HG03066 (cell line): ENCODE measurements around the gene NR2F1-AS1.

Experiments used
- ATAC-seq: cut with Tn5 transposase; IDR thresholded peaks from one replicate; pipeline ENCODE4 v1.9.1; 2021; ENCODE audit warnings: low read depth; ENCODE audit not compliant: unreplicated experiment

The NR2F1-AS1 gene

DNA sequence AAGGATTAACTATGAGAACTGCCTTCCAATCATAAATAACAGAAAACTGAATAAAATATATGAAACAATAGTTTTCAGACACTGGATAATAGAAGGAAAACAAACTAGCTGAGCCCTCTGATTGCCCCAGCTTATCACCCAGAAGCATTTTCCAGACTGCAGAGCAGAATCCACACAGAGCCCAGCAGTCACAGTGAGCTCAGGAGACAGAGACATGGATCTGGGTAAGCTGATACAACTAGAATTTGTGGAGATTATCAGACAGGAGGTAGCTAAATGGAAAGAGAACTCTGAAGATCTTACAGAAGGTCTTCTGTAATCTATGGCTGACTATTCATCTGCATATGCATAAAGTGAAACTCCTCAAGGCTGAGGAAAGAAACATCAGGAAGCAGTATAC, 128.8 kb downstream of the NR2F1-AS1 start:
- ATAC-seq, result no peak

DNA sequence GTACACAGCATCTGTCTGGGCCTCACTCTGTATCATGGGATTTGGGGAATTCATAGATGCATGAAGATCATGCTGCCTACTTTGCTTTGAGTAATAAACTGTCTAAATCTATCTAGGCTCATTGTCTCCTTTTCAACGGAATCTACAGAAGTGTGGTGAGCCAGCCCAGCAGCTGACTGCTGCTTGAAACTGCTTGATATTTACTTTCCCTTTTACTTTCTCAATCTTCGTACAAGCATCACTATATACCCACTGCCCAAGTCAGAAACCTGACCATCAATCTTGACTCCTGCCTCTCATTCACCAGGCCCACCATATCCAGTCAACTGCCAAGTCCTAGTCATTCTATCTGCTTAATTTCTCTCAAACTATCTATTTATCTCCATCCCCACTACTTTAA, 142.9 kb downstream of the NR2F1-AS1 start:
- ATAC-seq, result no peak

DNA sequence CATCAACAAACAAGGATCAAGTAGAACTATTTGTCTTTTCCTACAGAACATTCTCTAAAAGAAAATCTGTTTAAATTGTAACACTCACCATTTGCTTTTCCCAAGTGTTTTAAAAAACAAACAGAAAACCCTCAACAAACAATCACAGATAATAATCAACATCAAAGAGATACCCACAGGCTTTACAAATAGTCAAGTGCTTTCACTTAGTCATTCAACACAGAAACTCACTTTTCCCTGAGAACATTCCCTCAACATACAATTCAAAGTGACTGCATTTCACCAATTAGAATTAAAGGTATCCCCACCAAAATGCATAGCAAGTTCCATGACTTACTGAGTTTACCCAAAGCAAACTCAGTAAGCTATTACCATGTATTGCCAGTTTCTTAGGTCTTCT, 144.9 kb downstream of the NR2F1-AS1 start:
- no peak for ATAC-seq

DNA sequence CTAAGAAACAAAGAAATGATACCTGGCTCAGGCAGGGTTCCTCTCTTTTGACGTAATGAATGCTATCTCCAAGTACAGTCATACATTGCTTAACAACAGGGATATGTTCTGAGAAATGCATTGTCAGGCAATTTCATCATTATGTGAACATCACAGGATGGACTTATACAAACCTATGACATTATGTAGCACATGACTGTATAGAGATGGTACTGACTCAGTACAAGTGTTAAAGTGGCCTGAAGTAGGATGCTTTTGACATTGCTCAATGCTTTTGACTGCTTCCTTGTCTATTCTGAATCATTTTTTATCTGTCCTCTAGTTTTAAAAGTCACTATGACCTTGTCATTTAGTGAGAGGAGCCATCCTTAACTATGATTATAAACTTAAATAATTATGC, 147.6 kb downstream of the NR2F1-AS1 start:
- no peak for ATAC-seq

DNA sequence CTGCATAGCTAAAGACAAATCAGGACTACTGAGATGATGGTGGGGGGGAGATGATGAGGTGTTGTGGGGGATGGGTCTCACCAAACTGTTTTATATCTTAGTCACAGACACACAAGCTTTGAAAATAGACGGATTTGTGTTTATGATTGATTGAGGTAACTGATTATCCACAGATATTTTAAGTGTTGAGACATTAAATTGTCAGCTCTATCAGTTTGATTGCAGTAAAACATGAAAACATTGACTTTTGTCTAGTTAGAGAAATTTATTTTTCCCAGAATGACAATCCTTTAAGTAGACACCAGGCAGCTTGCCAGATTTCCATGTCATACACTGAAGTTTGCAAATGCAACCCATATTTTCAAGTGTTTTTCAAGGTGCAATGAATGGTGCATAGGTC, 149.8 kb downstream of the NR2F1-AS1 start:
- ATAC-seq, result no peak

DNA sequence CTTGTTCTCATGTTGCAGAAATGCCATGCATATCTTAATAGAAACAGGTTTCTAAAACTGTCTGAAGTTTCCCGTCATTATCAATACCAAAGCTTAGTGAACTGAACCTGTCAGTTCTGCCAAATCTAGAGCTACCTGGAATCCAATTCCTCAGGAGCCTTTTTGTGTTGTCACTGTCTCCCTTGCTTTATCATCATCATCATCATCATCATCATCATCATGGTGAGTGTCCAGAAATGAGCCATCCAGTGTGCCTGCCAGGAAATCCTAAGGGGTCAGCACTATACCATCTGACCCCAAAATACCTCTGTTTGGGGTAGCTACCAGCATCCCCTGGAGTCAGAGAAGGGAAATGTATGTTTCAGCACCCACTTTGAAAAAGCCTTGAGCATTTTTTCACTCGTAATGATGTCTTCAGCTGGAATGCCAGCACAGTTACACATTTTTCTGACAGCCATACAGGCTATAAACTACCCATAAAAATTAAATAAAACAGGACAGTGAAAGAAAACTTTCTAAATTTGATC, 150.3 kb downstream of the NR2F1-AS1 start:
- ATAC-seq, result no peak

DNA sequence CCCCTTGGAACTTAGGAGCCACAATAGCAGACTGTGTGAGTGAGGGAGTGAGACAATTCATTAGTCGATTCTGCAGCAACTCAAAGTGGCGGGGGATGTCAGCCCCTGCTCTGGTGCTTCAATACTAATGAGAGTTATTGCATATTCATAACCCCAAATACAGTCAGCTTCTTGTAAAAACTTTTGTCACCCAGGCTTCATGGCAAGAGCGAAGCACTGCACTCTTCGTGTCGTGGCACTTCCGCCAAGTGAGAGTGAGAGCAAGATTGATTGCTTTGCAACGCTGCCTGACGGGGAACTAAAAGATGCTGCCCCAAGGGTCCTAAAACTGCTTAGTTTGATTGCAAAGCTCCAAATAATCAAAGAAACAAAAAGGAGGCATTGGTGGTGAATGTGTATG, 150.9 kb downstream of the NR2F1-AS1 start:
- ATAC-seq, result no peak

DNA sequence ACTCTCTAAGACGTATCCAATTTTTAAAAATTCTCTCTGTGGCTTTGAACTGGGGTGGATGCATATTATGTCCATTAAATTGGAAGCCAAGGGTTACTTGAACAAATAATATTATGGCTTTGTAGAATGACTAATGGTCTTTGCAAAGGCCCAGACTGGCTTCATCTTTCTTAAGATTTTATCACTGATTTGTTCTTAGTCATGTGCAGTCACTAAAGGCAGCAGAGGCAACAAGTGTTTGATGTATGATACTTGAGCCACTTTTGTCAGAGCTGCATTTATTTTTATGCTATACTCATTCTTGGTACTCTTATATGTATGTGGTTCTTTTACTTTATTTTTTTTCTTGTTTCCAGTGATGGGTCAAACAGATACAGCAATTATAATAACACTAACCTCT, 152.2 kb downstream of the NR2F1-AS1 start:
- ATAC-seq, result no peak

DNA sequence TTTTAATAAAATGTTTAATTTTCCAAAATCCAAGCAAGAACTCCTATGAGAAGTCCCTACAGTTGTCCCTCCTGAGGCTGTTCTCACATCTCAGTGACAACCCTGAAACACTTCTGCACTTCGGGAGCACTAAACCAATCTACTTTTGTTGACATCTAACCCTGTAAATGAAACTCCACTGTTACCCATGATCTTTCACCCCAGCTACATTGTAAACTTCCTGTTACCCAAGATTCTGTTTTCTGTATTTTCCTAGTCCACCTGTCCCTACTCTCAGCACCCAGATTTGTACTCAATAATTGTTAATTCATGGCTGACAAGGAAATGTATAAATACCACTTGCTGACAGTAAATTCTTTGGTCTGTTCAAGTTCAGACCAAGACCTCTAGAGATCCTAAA, 153.7 kb downstream of the NR2F1-AS1 start:
- ATAC-seq, result no peak

DNA sequence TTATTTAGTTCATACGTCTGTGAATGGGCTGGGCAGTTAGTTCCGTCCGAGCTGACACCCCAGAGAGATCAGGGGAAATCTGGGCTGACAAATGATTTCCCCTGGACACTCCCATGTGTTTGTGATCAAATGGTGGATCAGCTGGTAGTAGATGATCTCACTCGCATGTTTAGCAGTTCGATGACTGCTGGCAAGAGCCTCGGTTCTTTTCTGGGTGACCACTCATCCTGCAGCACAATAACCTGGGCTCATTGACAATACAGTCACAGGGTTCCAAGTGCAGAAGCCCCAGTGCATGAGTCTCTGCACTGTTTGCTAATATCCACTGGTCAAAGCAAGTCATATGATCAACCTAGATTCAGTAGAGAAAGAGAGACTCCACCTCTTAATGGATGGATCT, 155.9 kb downstream of the NR2F1-AS1 start:
- ATAC-seq, result no peak

DNA sequence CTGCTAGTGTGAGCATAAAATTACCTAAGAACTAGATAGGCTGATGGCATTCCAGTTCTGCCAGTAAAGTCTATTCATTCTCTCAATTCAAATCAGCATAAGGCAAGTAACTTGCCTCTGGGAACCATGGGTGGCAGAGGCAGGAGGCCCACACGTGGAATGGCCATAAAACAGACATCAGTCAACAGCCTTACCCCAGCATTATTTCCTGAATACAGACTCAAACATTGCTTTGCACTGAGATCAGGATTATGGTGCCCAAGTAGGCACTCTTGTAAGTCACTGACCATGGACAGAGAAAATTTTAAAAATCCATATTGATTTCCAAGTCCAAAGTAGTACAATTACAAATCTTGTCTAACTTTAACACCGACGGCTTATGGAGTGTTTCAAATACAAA, 157.7 kb downstream of the NR2F1-AS1 start:
- ATAC-seq, result no peak

DNA sequence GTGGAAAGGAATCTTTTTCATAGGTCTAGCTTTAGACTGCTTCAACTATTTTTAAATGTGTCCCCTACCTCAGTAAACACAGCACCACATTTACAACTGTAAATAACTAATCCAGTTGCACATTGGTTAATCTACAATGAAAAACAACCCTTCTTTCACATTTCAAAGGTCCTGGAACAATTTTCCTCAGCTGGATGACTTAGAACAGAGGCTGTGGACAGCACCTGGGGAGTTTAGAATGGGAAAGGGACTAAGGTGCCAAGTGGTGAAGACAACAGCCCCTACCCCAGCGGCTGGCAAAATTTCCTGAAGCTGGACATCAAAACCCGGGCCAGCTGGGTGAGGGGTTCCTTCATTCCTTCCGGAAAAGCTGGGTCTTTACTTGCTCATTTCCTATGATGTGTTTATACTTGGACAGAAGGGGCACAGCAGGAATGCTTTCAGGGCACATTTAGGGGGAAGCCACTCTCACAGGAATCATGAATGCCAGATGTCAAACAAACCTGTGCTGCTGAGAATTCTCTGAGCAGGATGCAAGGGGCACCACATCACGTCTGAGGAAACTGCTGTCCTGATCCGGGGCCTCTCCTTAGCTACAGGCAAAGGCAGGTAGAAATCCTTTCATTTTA, 158.3 kb downstream of the NR2F1-AS1 start:
- no peak for ATAC-seq

DNA sequence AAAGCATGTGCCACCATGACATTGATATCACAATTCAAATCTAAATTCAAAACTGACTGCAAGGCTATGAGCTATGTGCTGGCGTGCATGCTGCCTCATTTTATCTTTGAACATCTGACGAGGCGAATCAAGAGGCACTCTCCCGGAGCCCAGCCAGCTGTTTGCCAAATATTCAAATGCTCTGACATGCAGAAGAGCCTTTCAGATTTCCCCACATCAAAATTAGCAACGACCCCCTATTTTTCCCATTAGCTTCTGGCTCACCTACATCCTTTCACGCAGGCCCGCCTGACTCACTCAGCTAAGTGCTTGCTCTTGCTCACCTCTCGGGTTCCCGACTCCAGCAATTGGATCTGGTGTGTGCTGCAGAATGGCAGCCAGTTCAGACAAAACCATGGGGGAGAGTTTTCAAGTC, 159.0 kb downstream of the NR2F1-AS1 start:
- ATAC-seq, result no peak

DNA sequence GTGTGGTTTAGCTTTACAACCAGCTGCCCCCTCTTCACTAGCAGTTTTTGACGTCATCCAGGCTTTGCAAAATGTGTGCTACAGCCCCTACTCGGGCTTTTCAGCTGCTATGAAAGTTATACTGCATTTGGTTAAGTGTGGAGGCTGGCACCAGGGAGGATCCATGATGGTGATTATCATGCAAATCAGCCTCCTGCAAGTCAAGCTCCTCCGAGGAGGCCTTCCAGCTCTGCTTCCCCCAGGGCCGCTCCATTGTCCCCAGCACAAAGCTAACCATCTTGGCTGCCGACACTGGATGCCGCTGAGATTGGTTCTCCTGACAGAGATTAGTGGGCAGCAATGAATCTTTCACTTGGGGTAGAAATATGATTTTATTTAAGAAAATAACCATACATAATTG, 159.6 kb downstream of the NR2F1-AS1 start:
- ATAC-seq, result no peak

DNA sequence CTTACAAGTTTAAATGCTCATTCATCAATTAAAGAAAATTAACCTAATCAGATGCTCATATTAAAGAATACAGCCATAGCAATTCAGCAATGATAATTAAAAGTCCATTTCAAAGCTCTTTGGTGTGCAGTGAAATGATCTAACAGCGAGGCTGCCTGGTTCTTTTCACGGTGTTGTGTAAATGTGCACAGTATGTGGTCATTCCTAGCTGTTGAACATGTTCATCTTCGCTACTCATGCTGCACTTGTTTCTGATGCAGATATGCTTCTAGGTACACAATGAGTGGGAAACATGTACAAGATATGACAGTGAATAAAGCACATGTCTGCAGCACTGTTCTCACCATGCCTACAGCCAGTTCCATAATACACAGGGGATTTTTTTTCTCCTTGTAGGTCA, 163.5 kb downstream of the NR2F1-AS1 start:
- no peak for ATAC-seq

DNA sequence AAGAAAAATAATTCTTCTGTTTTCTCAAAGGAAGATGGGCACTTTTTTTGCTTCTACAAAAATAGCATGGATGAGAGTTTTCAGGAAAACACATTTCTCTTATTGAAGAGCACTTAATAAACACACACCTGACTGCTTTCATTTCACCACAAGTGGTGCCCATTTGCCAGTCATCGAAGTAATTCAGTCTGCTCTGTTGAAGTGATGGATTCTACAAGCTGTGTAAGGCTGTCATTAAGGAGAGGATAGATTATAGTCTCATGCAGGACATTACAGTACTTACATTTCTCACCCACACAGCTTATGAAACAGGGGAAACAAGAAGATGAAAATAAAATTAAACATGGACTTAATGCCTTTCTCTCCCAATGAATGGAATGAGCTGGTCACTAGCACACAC, 165.2 kb downstream of the NR2F1-AS1 start:
- ATAC-seq, result no peak

DNA sequence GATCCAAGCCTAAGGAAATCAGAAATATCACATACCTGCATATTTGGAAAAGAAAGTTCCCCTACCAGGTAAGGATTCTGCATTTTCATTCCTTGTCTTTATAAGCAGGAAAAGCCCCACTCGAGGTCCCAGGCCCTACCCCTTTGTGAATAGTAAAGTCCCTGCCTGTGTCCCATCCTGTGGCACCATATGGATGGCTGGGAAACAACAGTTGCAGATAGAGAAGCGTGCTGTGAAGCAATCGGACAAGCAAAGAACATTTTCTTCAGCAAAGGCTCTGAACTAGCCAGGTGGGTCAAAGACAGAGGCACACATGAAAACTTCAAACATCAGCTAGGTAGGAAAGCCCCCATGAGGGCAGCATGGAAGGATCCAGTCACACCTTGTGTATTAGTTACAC, 169.3 kb downstream of the NR2F1-AS1 start:
- no peak for ATAC-seq

DNA sequence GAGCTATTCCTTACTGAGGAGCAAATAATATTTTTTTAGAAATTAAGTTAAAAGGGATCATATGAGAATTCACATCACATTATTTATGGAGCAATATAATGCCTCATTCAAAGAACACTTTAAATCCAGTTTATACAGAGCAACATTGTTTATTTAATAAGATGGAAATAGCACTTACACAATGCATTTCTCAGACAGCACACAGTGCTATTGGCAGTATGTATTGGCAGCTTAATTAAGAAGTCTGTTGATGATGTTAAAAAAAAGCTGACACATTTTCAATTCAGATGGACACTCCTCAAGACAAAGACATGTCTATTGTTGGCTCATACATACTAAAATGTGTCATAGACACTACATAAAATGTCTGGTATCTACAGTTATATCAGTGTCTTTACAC, 171.3 kb downstream of the NR2F1-AS1 start:
- ATAC-seq, result no peak

DNA sequence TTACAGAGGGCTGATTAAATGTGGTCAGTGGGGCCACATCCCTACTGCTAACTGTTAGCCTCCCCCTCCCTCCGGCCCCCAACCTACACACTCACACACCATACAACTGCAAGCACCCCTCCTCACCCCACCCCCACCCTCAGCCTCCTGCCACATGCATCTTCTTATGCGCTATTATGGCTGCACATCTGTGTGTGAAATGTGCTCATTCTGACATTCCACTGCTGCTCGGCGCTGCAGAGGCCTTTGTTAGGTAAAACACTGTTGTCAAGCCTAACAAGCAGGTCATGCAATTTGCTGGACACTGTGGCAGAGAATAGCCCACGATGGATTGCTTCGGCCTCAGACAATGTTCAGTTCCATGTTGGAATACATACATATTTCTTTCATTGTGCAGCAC, 173.6 kb downstream of the NR2F1-AS1 start:
- no peak for ATAC-seq

DNA sequence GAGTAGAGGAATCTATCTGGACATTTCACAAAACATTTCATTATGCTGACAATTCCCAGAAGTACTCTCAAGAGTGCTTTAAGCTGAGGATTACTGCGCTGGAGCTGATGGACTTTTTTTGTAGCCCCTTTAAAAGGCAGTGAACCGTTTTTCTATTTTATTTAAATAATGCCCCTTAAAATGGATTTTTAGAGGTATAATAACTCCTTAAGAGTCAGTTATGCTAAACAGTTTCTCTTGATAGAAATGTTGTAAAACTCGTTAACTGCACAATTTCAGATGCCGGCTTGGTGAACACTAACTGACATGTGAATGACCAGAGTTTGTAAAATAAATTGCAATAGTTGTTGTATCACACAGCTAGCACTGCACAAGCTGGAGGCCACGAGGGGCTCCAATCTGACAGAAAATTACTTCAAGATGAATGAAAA, 174.0 kb downstream of the NR2F1-AS1 start:
- ATAC-seq, result no peak

DNA sequence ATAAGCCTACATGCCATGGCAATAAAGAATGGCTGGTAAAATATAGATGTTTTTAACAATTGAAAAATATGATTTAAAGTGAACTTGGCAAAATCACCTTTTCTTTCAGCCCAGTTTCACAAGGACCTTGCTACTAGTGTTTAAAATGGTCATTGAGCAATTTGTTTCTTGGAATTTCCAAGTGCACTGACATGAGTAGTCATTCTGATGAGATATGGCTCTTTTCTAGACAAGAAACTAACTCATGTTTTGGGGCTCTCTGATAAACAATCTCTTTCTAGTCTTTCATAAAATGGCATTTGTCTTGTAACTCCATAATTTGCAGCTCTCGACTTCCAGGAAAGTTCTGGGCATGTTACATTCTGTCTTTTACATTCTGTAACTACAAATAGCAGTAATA, 176.8 kb downstream of the NR2F1-AS1 start:
- ATAC-seq, result no peak

DNA sequence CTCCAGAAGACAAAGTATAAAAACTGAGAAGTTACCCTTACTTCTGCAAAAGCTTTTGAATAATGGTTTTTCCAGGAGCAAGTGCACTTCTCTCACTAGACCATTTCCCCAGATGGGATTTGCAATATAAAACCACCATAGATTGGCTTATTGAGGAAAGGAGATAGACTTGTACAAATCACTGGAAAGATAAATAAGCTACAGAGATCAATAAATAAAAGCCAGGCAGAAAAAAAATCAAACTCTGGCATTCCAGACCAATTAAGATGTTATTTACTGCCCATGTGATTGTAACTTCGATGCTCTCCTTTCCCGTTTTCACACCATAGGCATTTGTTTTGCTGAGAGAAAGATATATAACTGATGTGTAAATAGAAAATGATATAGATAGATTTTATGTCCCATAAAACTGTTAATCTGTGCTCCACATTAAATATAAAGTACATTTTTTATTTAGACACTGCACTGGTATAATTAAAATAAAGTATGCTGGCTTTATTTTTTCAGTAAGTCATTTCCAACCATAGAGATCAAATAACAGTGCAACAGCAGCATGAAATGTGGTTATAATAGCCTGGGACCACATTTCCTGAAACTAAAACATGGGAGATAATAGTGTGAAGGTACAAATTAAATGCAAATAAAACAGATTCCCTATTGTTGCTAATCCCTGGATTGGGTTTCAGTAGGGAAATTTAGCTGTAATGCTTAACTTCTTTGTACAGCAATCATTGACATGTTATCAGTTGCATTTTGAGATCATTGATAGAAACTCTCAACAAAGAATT, 177.7 kb downstream of the NR2F1-AS1 start:
- ATAC-seq, result no peak
